SU-DHL-6 (cell line): ENCODE results near the gene ZC3H12D.

Experiments used
- H2AFZ ChIP-seq: fragments of 200-600 bp; sonication (generic); 2 replicates; pipeline ENCODE4 v1.6.1; 2014; ENCODE audit warnings: low read depth, mild to moderate bottlenecking, moderate library complexity, mixed read lengths, antibody characterized with exemption, low read length; ENCODE audit not compliant: severe bottlenecking
- H3F3A ChIP-seq: fragments of 200-600 bp; shearing (Covaris generic); 2 replicates; pipeline ENCODE4 v1.6.0; 2016; ENCODE audit warnings: antibody characterized with exemption, mild to moderate bottlenecking; ENCODE audit not compliant: insufficient read depth
- H3K27ac ChIP-seq: fragments of 200-600 bp; sonication (generic); 2 replicates; pipeline ENCODE4 v1.5.1; 2016; ENCODE audit warnings: low read depth, mild to moderate bottlenecking, low read length, moderate library complexity, mixed read lengths
- H3K27me3 ChIP-seq: fragments of 200-600 bp; sonication (generic), shearing (Covaris generic); 2 replicates; pipeline ENCODE4 v1.6.0; 2014; ENCODE audit warnings: mild to moderate bottlenecking, low read length
- H3K36me3 ChIP-seq: fragments of 200-600 bp; sonication (generic); 2 replicates; pipeline ENCODE4 v1.6.1; 2014; ENCODE audit warnings: mild to moderate bottlenecking, low read length, mixed read lengths
- H3K4me2 ChIP-seq: fragments of 300-600, 200-600 bp; shearing (Covaris generic), sonication (generic); 2 replicates; pipeline ENCODE4 v1.6.0; 2014; ENCODE audit warnings: low read length, low read depth, mild to moderate bottlenecking; ENCODE audit not compliant: poor library complexity, severe bottlenecking
- H3K4me3 ChIP-seq: fragments of 200-600 bp; sonication (generic); 2 replicates; pipeline ENCODE4 v1.5.1; 2014; ENCODE audit warnings: antibody characterized with exemption, low read length, mild to moderate bottlenecking, mixed read lengths; ENCODE audit not compliant: insufficient read depth, poor library complexity, severe bottlenecking
- H3K79me2 ChIP-seq: fragments of 200-600 bp; sonication (generic); 2 replicates; pipeline ENCODE4 v1.6.1; 2014; ENCODE audit warnings: mild to moderate bottlenecking, low read length, moderate library complexity; ENCODE audit not compliant: insufficient read depth
- H3K9ac ChIP-seq: fragments of 200-600 bp; sonication (generic); 2 replicates; pipeline ENCODE4 v1.7.0; 2014; ENCODE audit warnings: mild to moderate bottlenecking, low read length
- H3K9me2 ChIP-seq: fragments of 200-600 bp; sonication (generic); replicated peaks from 2 replicates; pipeline ENCODE4 v1.6.1; 2014; ENCODE audit warnings: low read length; ENCODE audit not compliant: insufficient read depth
- H3K9me3 ChIP-seq: fragments of 200-600 bp; sonication (generic); 2 replicates; pipeline ENCODE4 v1.6.1; 2014; ENCODE audit warnings: low read length, mixed read lengths; ENCODE audit not compliant: insufficient read depth
- H4K20me1 ChIP-seq: fragments of 200-600 bp; sonication (generic); 2 replicates; pipeline ENCODE4 v1.6.1; 2014; ENCODE audit warnings: low read depth, mild to moderate bottlenecking, antibody characterized with exemption, low read length, moderate library complexity, mixed read lengths
- EZH2phosphoT487 ChIP-seq: fragments of 200-600 bp; sonication (generic), shearing (Covaris generic); conservative IDR thresholded peaks from 2 replicates; pipeline ENCODE4 v1.6.1; 2018; ENCODE audit warnings: mild to moderate bottlenecking, antibody characterized with exemption, low read length, moderate library complexity, mixed read lengths
- TF ChIP-seq, protein P1 (sequence below): fragments of 200-600 bp; sonication (generic); IDR thresholded peaks from one replicate; pipeline ENCODE4 v1.5.1; 2017; ENCODE audit warnings: antibody characterized with exemption, mild to moderate bottlenecking, low read length, moderate library complexity; ENCODE audit not compliant: insufficient read depth, poor library complexity, severe bottlenecking

The ZC3H12D gene

GRCh38 chr6:149503276-149503675 lies 18.5 kb upstream of the ZC3H12D start:
- no peaks in the 10 kb centered on the region for H3K9me3 ChIP-seq
- no peak overlapping the region for H3K4me3 ChIP-seq
- no peaks in the 10 kb centered on the region for H4K20me1 ChIP-seq
- H3K79me2 ChIP-seq, result no peaks in the 10 kb centered on the region
- H3K4me2 ChIP-seq, result no peak overlapping the region
- no peaks in the 10 kb centered on the region for H3K9me2 ChIP-seq
- peaks cover 17% of the 10 kb centered on the region; the same call in 1 of the 2 replicates for H3F3A ChIP-seq
- no peak overlapping the region for H3K27ac ChIP-seq
- no peak overlapping the region for H2AFZ ChIP-seq
- peaks cover 4% of the 10 kb centered on the region; the same call in 1 of the 2 replicates for H3K36me3 ChIP-seq
- H3K27me3 ChIP-seq, result no peaks in the 10 kb centered on the region
- H3K9ac ChIP-seq, result no peak overlapping the region
- TF ChIP-seq EZH2phosphoT487, result no peak
- TF ChIP-seq, protein P1, sequence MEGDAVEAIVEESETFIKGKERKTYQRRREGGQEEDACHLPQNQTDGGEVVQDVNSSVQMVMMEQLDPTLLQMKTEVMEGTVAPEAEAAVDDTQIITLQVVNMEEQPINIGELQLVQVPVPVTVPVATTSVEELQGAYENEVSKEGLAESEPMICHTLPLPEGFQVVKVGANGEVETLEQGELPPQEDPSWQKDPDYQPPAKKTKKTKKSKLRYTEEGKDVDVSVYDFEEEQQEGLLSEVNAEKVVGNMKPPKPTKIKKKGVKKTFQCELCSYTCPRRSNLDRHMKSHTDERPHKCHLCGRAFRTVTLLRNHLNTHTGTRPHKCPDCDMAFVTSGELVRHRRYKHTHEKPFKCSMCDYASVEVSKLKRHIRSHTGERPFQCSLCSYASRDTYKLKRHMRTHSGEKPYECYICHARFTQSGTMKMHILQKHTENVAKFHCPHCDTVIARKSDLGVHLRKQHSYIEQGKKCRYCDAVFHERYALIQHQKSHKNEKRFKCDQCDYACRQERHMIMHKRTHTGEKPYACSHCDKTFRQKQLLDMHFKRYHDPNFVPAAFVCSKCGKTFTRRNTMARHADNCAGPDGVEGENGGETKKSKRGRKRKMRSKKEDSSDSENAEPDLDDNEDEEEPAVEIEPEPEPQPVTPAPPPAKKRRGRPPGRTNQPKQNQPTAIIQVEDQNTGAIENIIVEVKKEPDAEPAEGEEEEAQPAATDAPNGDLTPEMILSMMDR, result no peak

DNA sequence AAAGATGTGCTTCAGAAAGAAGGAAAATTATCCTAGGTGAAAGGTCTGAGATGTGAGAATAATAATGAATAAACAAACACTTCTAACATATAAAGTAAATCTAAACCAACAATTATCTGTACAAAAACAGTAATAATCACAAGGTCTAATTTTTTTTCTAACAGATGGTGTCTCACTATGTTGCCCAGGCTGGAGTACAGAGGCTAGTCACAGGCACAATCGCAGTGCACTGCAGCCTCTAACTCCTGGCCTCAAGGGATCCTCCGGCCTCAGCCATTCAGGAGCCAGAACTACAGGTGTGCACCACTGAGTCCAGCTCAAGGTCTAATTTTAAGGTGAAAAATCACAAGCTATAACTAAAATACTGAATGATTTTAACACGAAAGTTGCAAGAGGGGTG lies 17.0 kb upstream of the ZC3H12D start:
- no peaks in the 10 kb centered on the region for H4K20me1 ChIP-seq
- H3K27ac ChIP-seq, result no peak overlapping the region
- peaks cover 17% of the 10 kb centered on the region; the same call in 1 of the 2 replicates for H3F3A ChIP-seq
- H3K36me3 ChIP-seq, result peaks cover 4% of the 10 kb centered on the region; the same call in 1 of the 2 replicates
- no peaks in the 10 kb centered on the region for H3K9me2 ChIP-seq
- no peak overlapping the region for H2AFZ ChIP-seq
- H3K4me2 ChIP-seq, result no peak overlapping the region
- no peak overlapping the region for H3K4me3 ChIP-seq
- no peaks in the 10 kb centered on the region for H3K79me2 ChIP-seq
- TF ChIP-seq, protein P1, result no peak
- TF ChIP-seq EZH2phosphoT487, result no peak
- no peak overlapping the region for H3K9ac ChIP-seq
- H3K27me3 ChIP-seq, result no peaks in the 10 kb centered on the region
- no peaks in the 10 kb centered on the region for H3K9me3 ChIP-seq

DNA sequence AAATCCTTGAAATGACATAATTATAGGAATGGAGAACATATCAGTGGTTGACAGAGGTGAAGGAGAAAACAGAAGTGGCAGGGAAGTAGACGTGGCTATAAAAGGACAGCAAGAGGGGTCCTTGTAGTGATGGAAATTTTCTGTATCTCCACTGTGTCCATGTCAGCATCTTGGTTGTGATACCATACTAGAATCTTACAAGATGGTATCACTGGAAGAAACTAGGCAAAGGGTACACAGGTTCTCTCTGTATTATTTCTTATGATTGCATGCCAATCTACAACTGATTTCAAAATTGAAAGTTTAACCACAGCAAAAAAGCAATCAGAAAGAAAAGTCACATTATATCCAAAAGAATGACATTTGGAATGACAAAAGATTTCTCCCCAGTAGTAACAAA lies 16.4 kb upstream of the ZC3H12D start:
- Histone ChIP-seq H3K9me2 (no peaks in the 10 kb centered on the region), H3K4me2 (no peak overlapping the region), H2AFZ (no peak overlapping the region), H3K27me3 (no peaks in the 10 kb centered on the region), H3K9me3 (no peaks in the 10 kb centered on the region), H3K79me2 (no peaks in the 10 kb centered on the region), H4K20me1 (no peaks in the 10 kb centered on the region), H3F3A (peaks cover 17% of the 10 kb centered on the region; the same call in 1 of the 2 replicates), H3K4me3 (no peak overlapping the region), H3K36me3 (peaks cover 4% of the 10 kb centered on the region; the same call in 1 of the 2 replicates), H3K27ac (no peak overlapping the region), H3K9ac (no peak overlapping the region)
- TF ChIP-seq, protein P1, result no peak
- TF ChIP-seq EZH2phosphoT487, result no peak
